ENCODE data around the gene RAB11A. TPM values are rescaled to one million over a fixed set of nuclear protein-coding genes. Genes with fewer than 3 reads are reported as not detected.

Gene RAB11A
- total RNA-seq, 1 donor from 2014 or later = 482 TPM

DNA sequence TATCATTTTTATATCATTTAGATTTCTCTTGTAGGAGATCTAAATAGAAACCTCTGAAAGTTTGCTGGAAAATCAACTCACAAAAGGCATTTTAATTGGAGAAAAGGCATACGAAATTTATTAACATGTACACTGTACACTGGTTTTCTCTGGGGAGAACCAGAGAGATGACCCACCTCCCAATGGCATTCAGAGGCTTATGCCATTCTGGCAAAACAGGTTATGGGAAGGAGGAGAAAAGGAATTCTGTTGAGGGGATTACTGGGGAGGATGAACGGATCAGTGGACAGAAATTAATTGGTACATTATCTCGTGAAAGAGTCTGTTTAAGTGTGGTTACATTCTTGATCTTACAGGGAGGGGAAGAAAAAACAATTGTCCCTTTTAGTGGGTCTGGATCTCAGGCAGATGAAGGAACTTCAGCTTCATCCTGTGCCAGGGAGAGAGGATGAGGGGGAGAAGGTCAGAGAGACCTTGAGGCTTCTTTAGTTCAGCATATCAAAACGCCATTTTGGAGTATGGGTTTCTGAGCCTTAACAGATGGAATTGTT, 16.5 kb downstream of the RAB11A start:
- Mint-ChIP-seq H3K27ac (peak overlapping the region; percentile 15), H3K36me3 (peaks cover 23% of the 10 kb centered on the region), H3K4me3 (no peak overlapping the region), H3K9me3 (no peaks in the 10 kb centered on the region), H3K27me3 (ENCODE audit: insufficient read depth, low read depth) (no peaks in the 10 kb centered on the region), H3K4me1 (no peaks in the 10 kb centered on the region)
- Histone ChIP-seq H3K36me3 (peaks cover 15% of the 10 kb centered on the region), H3K27me3 (no peaks in the 10 kb centered on the region), H3K9ac (no peak overlapping the region), H3K4me2 (no peak overlapping the region), H3K79me2 (ENCODE audit: low read depth) (peaks cover 35% of the 10 kb centered on the region), H3K9me3 (ENCODE audit: low read depth) (no peaks in the 10 kb centered on the region), H3K4me1 (no peaks in the 10 kb centered on the region), H2AFZ (replicated peaks) (no peak overlapping the region), H3K27ac (no peak overlapping the region), H3F3A (ENCODE audit: low read depth) (no peaks in the 10 kb centered on the region), H3K4me3 (no peak overlapping the region), H4K20me1 (ENCODE audit: low read depth) (peaks cover 43% of the 10 kb centered on the region)
- DNase-seq (ENCODE audit: low spot score) = no peak
- TF ChIP-seq EZH2phosphoT487 (IDR thresholded peaks at IDR 0.05) (no peak), EZH2 (IDR thresholded peaks at IDR 0.05) (no peak)
- TF ChIP-seq, protein P1, sequence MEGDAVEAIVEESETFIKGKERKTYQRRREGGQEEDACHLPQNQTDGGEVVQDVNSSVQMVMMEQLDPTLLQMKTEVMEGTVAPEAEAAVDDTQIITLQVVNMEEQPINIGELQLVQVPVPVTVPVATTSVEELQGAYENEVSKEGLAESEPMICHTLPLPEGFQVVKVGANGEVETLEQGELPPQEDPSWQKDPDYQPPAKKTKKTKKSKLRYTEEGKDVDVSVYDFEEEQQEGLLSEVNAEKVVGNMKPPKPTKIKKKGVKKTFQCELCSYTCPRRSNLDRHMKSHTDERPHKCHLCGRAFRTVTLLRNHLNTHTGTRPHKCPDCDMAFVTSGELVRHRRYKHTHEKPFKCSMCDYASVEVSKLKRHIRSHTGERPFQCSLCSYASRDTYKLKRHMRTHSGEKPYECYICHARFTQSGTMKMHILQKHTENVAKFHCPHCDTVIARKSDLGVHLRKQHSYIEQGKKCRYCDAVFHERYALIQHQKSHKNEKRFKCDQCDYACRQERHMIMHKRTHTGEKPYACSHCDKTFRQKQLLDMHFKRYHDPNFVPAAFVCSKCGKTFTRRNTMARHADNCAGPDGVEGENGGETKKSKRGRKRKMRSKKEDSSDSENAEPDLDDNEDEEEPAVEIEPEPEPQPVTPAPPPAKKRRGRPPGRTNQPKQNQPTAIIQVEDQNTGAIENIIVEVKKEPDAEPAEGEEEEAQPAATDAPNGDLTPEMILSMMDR (IDR thresholded peaks at IDR 0.05) = no peak

- TF ChIP-seq EZH2 (IDR thresholded peaks at IDR 0.05) = no peak
- TF ChIP-seq, protein P1 (IDR thresholded peaks at IDR 0.05) = no peak
- no peak for TF ChIP-seq EZH2phosphoT487 (IDR thresholded peaks at IDR 0.05)
- no peak overlapping the region for H2AFZ ChIP-seq (replicated peaks)
- no peaks in the 10 kb centered on the region for H3K9me3 ChIP-seq (ENCODE audit: low read depth)
- H3K27me3 ChIP-seq = no peaks in the 10 kb centered on the region
- peaks cover 7% of the 10 kb centered on the region for H3K36me3 ChIP-seq
- Mint-ChIP-seq H3K4me3 (no peak overlapping the region), H3K36me3 (peaks cover 21% of the 10 kb centered on the region), H3K27me3 (ENCODE audit: insufficient read depth, low read depth) (no peaks in the 10 kb centered on the region), H3K27ac (no peak overlapping the region), H3K4me1 (no peaks in the 10 kb centered on the region), H3K9me3 (no peaks in the 10 kb centered on the region)
- no peak overlapping the region for H3K27ac ChIP-seq
- H3K4me1 ChIP-seq = no peaks in the 10 kb centered on the region
- H3K79me2 ChIP-seq (ENCODE audit: low read depth) = peaks cover 31% of the 10 kb centered on the region
- no peak overlapping the region for H3K4me2 ChIP-seq
- no peak for DNase-seq (ENCODE audit: low spot score)
- H4K20me1 ChIP-seq (ENCODE audit: low read depth) = peaks cover 46% of the 10 kb centered on the region
- H3K4me3 ChIP-seq = no peak overlapping the region
- no peaks in the 10 kb centered on the region for H3F3A ChIP-seq (ENCODE audit: low read depth)
- no peak overlapping the region for H3K9ac ChIP-seq
Measured at GRCh38 chr15:65887565-65887964, 18.3 kb downstream of the RAB11A start.

- no peaks in the 10 kb centered on the region for H3K9me3 Mint-ChIP-seq
- peaks cover 21% of the 10 kb centered on the region for H3K36me3 Mint-ChIP-seq
- H3K27ac Mint-ChIP-seq = no peak overlapping the region
- Histone ChIP-seq H3K4me2 (no peak overlapping the region), H2AFZ (replicated peaks) (no peak overlapping the region), H4K20me1 (ENCODE audit: low read depth) (peaks cover 44% of the 10 kb centered on the region), H3K27me3 (no peaks in the 10 kb centered on the region), H3K9ac (no peak overlapping the region), H3F3A (ENCODE audit: low read depth) (no peaks in the 10 kb centered on the region), H3K9me3 (ENCODE audit: low read depth) (no peaks in the 10 kb centered on the region), H3K4me1 (no peaks in the 10 kb centered on the region), H3K79me2 (ENCODE audit: low read depth) (peaks cover 31% of the 10 kb centered on the region), H3K27ac (no peak overlapping the region), H3K36me3 (peaks cover 7% of the 10 kb centered on the region), H3K4me3 (no peak overlapping the region)
- H3K27me3 Mint-ChIP-seq (ENCODE audit: insufficient read depth, low read depth) = no peaks in the 10 kb centered on the region
- no peak overlapping the region for H3K4me3 Mint-ChIP-seq
- DNase-seq (ENCODE audit: low spot score) = no peak
- H3K4me1 Mint-ChIP-seq = no peaks in the 10 kb centered on the region
- no peak for TF ChIP-seq EZH2 (IDR thresholded peaks at IDR 0.05)
- TF ChIP-seq, protein P1 (IDR thresholded peaks at IDR 0.05) = no peak
- TF ChIP-seq EZH2phosphoT487 (IDR thresholded peaks at IDR 0.05) = no peak
Measured at GRCh38 chr15:65888981-65889380, 19.7 kb downstream of the RAB11A start.

Data from neural progenitor cell (in vitro differentiated cells).